ENCODE results near the gene CBFA2T2.

GRCh38 chr20:33568378-33568777 is 78.5 kb downstream of the CBFA2T2 start:
- no peak for TF ChIP-seq CTCF (IDR thresholded peaks at IDR 0.05; ENCODE audit: extremely low read depth in 1 of 2, insufficient read depth in 1 of 2, low read depth in 1 of 2, low read length in 2 of 2)
- TF ChIP-seq EZH2 (IDR thresholded peaks at IDR 0.05; ENCODE audit: borderline replicate concordance, low read depth, low read length, severe bottlenecking): no peak
- no peak for TF ChIP-seq POLR2AphosphoS5 (IDR thresholded peaks at IDR 0.05; ENCODE audit: insufficient read depth, low read depth, low read length)
- no peak for TF ChIP-seq POLR2A (IDR thresholded peaks at IDR 0.05; ENCODE audit: low read depth, low read length)
